GM21737 (cell line): ENCODE data around the gene ITGB1.

Experiments used
- ATAC-seq: cut with Tn5 transposase; IDR thresholded peaks from one replicate; pipeline ENCODE4 v1.9.1; 2021; ENCODE audit warnings: mild to moderate bottlenecking, moderate library complexity; ENCODE audit not compliant: unreplicated experiment

The ITGB1 gene

DNA sequence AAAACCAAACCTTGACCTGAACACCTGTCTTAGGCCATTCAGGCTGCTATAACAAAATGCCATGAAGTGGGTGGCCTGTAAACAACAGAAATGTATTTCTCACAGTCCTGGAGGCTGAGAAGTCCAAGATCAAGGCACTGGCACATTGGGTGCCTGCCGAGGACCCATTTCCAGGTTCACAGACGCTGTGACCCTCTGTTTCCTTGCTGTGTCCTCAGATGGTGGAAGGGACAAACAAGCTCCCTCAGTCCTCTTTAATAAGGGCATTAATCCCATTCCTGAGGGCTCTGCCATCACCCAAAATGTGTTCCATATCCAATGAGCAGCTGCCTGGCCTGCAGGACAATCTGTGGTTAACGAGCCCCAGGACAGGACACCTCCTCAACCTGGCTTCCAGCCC is 67.6 kb downstream of the ITGB1 start:
- no peak for ATAC-seq

DNA sequence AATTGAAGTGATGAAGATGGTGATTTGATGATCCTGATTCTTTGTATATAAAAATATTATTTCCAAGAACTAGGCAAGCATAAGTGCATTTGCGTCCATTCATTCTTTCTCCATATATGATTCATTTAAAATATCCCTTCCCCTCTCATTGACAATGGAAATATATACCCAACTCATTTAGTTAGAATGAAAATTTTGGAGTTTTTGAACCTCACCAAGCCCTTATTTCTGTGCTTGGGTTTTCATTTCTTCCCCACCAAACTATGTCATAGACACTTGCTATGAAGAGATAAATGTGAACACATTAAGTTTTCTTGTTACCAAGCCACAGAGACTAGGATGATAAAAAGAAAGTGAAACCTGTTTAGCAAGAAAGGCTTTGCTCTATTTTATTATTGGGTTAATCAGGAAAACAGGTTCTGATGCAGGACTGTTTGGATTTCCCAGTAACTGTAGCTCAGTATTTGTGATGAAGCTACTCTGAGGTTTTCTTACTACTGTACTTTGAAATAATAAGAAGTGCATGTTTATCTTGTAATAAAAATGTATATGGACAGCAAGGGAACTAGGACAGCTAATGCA is 68.3 kb downstream of the ITGB1 start:
- ATAC-seq: no peak

DNA sequence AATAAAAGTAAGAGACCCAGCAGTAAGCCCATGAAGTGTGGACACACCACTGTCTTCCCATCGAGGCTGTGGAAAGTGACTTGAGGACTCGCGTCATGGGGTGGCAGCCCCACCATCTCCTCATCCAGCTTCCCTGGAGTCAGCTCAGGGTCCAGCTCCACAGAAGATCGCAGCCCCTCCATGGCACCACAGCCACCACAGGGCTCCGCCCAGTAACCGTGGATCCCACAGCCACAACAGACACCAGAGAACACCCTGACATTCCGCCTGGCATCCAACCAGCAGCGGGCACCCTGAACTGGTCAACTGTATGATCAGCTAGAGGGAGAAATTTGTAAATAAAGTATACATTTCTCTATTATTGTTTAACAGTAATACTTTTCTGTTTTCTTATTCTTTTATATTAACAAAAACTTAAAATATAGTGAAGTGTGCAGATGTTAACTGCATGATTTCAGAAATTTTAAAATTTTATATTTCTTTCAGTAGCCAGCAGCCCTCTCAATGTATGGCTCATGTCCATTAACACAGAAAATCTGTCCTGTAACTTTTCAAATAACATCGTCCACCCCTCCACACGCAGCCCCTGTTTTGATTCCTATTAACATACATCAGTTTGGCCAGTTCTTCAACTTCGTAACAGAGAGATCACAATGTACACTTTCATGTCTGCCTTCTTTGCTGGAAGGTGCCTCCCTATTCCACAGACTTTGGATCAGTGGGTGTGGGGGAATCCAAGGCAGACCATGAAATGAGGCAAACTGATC is 69.7 kb downstream of the ITGB1 start:
- ATAC-seq: no peak

DNA sequence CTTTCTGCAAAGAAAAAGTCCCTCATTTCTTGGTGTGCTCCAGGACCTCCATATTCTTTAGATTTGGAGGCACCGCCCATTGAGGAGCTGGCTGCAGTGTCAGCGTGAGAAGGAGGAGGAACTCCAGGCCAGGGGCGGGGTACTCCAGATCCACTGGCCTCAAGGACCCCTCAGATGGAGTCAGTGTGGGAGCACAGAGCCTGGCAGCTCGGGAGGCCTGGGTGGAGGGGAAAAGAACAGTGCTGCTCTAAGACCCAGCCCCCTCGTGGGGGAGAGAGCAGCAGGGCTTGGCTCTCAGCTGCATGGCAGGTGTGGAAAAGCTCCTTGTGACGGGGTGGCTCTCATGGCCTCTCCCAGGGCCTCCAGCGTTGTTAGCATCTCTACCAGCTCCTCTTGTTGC is 70.5 kb downstream of the ITGB1 start:
- ATAC-seq: no peak

DNA sequence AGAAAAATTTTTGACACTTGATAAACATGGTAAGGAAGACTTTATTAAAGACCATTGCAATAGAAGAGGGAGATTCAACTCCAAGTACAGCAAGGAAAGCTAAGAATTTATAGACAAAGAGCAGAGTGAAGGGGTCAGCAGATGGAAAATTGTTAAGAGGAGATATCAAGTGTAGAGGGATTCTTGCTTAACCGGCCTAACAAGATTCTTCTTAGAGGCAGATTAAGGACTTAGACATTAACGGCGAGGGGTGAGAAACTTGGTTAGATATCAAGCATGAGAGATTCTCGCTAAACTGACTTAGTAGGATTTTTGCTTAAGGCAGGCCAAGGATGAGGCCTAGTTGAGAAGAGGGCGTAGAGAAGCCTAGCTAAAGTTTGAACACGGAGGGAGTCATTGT is 76.0 kb downstream of the ITGB1 start:
- ATAC-seq: no peak

DNA sequence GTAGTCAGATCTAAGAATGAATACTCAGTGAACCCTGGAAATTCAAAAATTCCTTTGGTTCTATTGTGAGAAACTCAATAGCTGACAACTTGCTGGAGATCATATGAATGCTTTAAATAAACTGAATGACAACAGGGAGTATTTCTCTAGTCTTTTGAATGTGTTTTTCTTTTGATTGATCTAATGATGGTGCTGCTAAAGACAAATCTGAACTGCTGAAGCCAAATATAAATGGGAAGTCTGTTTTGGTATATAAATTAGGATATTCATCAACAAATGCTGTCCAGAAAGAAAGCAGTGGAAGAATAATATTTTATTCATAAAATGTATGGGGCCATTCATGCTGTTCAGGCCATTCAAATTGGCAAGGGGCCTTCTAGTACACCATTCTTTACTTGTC is 79.4 kb downstream of the ITGB1 start:
- no peak for ATAC-seq

DNA sequence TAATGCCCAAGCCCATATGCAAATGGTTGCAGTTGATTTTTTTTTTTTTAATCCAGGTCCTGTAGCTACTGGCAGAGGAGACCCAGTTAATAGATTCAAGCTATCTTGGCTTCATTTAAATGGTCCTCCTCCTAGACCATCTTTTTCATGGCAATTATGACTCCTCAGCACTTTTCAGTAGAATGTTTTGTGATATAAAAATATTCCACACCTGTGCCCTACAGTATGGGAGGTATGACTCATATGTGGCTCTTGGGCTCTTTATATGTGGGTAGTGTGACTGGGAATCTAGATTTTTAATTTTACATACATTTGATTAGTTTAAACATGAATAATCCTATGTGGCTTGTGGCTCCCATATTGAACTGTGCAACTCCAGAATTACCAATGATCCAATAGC is 80.1 kb downstream of the ITGB1 start:
- ATAC-seq: no peak

DNA sequence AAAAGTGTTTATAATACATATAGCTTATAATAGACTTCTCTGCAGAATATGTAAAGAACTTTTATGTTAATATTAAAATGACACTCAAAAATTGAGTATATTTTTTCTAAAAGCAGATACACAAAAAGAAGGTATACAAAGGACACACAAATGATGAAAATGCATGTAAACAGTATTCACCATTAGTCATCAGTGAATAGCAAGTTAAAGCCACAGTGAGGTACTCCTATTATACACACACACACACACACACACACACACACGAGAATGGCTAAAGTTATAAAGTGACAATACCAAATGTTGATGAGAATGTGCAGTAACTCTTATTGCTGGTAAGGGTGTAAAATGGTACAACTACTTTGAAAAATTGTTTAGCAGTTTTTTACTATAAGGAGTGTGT is 92.9 kb downstream of the ITGB1 start:
- no peak for ATAC-seq

DNA sequence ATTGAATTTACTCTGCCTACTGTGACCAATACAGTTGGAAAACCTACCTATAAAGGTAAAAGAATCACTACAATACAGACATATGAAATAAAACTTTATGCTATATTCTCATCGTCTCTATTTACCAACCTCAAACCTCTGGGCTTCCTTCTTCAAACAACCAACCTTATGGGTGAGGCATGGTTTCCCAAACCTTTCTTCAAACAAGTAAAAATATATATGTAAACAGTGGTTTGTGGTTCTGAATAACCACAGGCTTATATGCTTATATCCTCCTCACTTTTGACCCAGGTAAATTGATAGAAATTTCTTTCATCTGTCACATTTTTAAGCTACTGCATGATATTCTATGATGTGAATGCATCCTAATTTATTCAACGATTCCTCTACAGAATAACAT is 103.6 kb downstream of the ITGB1 start:
- ATAC-seq: no peak

DNA sequence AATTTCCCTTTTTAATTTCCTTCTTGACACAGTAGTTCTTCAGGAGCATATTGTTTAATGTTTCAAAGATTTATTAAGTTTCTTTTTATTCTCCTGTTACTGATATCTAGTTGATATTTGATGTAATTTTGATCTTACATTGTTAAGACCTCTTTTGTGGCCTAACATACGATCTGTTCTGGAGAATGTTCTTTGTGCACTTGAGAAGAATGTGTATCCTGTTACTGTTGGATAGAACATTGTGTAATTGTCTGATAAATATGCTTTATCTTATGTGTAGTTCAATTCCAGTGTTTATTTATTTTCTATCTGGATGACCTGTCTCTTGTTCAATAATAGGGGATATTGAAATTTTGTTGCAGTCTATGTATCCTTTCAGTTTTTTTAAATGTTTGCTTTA is 106.7 kb downstream of the ITGB1 start:
- no peak for ATAC-seq
